HL-60 (cell line): ENCODE results near the gene GPR78.

ENCODE experiments used
- DNase-seq, 2 experiments: peaks; one replicate each; pipeline ENCODE4 v3.0.0-alpha.2; 2010 to 2020; ENCODE audit warnings: low read depth in 1 of 2, low spot score in 1 of 2
- H3K27ac ChIP-seq: fragments of 250-450 bp; sonication (Bioruptor Pico); replicated peaks from 2 replicates; pipeline ENCODE4 v1.5.1; 2020; ENCODE audit warnings: mild to moderate bottlenecking, moderate library complexity
- H3K27me3 ChIP-seq: fragments of 250-450 bp; sonication (Bioruptor Pico); 2 replicates; pipeline ENCODE4 v1.5.1; 2021; ENCODE audit warnings: mild to moderate bottlenecking, moderate library complexity; ENCODE audit not compliant: insufficient read depth, poor library complexity, severe bottlenecking
- H3K4me3 ChIP-seq: replicated peaks from 2 replicates; pipeline ENCODE4 v1.5.1; 2011; ENCODE audit warnings: mild to moderate bottlenecking, control low read depth, low read length; ENCODE audit not compliant: insufficient read depth
- GABPA ChIP-seq: IDR thresholded peaks from 2 replicates; pipeline ENCODE4 v1.6.1; 2012; ENCODE audit warnings: low read depth
- POLR2AphosphoS5 ChIP-seq: IDR thresholded peaks from 2 replicates; pipeline ENCODE4 v1.6.1; 2012; ENCODE audit warnings: low read depth
- SPI1 ChIP-seq: IDR thresholded peaks from 2 replicates; pipeline ENCODE4 v1.6.1; 2012; ENCODE audit warnings: low read depth, mild to moderate bottlenecking, borderline replicate concordance
- TF ChIP-seq, protein P1 (sequence below): IDR thresholded peaks from 2 replicates; pipeline ENCODE4 v1.6.1; 2012; ENCODE audit warnings: low read depth; ENCODE audit not compliant: insufficient replicate concordance
- TF ChIP-seq, protein P2 (sequence below): IDR thresholded peaks from one replicate; pipeline ENCODE4 v1.5.1; 2011; ENCODE audit warnings: low read length, control low read depth, inconsistent platforms; ENCODE audit not compliant: insufficient read depth

GPR78 gene

DNA sequence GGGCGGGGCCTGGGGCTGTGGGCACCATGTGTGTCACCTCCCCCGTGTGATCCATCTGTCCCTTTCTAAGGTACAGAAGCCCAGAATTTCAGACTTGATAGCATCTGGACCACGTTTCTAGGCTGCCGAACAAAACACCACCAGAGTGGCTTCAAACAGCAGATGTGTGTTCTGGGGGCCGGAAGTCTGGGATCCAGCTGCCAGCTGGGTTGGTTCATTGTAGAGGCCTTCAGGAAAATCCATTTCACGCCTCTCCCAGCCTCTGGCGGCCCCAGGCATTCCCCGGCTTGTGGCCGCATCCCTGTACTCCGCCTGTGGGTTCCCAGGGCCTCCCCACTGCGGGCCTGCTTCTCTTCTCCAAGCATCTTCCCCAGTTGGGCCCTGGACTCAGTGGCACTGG lies 39.6 kb upstream of the GPR78 start:
- TF ChIP-seq, protein P1, sequence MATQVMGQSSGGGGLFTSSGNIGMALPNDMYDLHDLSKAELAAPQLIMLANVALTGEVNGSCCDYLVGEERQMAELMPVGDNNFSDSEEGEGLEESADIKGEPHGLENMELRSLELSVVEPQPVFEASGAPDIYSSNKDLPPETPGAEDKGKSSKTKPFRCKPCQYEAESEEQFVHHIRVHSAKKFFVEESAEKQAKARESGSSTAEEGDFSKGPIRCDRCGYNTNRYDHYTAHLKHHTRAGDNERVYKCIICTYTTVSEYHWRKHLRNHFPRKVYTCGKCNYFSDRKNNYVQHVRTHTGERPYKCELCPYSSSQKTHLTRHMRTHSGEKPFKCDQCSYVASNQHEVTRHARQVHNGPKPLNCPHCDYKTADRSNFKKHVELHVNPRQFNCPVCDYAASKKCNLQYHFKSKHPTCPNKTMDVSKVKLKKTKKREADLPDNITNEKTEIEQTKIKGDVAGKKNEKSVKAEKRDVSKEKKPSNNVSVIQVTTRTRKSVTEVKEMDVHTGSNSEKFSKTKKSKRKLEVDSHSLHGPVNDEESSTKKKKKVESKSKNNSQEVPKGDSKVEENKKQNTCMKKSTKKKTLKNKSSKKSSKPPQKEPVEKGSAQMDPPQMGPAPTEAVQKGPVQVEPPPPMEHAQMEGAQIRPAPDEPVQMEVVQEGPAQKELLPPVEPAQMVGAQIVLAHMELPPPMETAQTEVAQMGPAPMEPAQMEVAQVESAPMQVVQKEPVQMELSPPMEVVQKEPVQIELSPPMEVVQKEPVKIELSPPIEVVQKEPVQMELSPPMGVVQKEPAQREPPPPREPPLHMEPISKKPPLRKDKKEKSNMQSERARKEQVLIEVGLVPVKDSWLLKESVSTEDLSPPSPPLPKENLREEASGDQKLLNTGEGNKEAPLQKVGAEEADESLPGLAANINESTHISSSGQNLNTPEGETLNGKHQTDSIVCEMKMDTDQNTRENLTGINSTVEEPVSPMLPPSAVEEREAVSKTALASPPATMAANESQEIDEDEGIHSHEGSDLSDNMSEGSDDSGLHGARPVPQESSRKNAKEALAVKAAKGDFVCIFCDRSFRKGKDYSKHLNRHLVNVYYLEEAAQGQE = no peak
- no peak for TF ChIP-seq GABPA
- no peak for TF ChIP-seq POLR2AphosphoS5
- no peak for TF ChIP-seq SPI1
- TF ChIP-seq, protein P2, sequence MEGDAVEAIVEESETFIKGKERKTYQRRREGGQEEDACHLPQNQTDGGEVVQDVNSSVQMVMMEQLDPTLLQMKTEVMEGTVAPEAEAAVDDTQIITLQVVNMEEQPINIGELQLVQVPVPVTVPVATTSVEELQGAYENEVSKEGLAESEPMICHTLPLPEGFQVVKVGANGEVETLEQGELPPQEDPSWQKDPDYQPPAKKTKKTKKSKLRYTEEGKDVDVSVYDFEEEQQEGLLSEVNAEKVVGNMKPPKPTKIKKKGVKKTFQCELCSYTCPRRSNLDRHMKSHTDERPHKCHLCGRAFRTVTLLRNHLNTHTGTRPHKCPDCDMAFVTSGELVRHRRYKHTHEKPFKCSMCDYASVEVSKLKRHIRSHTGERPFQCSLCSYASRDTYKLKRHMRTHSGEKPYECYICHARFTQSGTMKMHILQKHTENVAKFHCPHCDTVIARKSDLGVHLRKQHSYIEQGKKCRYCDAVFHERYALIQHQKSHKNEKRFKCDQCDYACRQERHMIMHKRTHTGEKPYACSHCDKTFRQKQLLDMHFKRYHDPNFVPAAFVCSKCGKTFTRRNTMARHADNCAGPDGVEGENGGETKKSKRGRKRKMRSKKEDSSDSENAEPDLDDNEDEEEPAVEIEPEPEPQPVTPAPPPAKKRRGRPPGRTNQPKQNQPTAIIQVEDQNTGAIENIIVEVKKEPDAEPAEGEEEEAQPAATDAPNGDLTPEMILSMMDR = no peak
- Histone ChIP-seq H3K27ac (no peak overlapping the region), H3K4me3 (no peak overlapping the region), H3K27me3 (no peaks in the 10 kb centered on the region)
- no peak for DNase-seq

DNA sequence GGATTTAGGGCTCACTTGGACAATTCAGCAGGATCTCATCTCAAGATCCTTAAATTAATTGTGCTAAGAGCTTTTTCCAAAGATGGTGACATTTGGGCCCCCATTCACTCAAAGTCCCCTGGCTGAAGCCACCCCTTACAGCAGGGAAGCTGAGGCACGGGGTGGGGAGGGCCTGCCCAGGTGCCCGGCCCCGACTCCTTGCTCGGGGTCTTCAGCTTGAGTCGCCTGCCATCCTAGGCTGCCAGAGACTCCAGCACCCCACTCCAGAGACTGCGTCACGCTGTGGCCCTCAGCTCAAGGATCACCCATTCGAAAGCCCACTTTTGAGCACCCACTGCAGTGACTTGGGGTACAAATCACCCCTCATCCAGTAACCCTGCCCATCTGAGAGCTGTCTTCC lies 39.2 kb upstream of the GPR78 start:
- Histone ChIP-seq H3K27me3 (no peaks in the 10 kb centered on the region), H3K27ac (no peak overlapping the region), H3K4me3 (no peak overlapping the region)
- no peak for DNase-seq
- TF ChIP-seq, protein P1 = no peak
- no peak for TF ChIP-seq POLR2AphosphoS5
- TF ChIP-seq, protein P2 = no peak
- no peak for TF ChIP-seq SPI1
- TF ChIP-seq GABPA = no peak

DNA sequence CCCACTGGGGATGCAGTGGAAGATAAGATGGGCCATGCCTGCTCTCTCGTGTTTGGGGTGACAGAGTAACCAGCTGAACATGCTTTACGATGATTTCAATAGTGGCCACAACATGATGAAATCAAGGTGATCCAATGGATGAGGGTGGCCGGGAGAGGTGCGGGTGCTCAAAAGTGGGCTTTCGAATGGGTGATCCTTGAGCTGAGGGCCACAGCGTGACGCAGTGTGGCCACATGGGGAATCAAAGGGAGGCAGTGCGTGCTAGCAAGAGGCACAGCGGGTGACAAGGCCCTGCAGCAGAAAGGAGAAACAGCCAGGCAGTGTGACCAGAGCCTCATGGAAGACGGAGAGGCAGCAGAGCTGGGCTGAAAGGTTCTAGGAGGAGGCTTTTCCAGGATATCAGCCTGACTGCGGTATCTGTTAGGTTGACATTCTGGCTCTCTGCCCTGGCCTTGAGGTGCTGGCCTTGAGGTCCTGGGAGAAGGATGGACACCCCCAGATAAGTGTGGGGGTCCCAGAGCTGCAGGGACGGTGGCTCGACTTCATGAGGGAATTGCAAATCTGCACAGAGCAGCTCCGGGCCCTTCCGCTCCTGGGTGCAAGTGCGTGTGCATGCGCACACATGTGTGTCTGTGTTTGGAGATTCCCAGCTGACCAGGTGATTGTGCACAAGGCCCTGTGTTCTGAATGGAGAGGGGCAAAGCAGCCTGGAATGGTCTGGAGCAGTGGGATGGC lies 38.0 kb upstream of the GPR78 start:
- TF ChIP-seq SPI1 (no peak), POLR2AphosphoS5 (no peak), GABPA (no peak)
- TF ChIP-seq, protein P1 = no peak
- TF ChIP-seq, protein P2 = no peak
- no peaks in the 10 kb centered on the region for H3K27me3 ChIP-seq
- no peak overlapping the region for H3K4me3 ChIP-seq
- DNase-seq = no peak
- H3K27ac ChIP-seq = no peak overlapping the region
